GM13976 (cell line): Measurements from ENCODE around the gene SHROOM4.

Experiments
- DNase-seq: peaks from one replicate; pipeline ENCODE4 v3.0.0; 2012; ENCODE audit warnings: low spot score
- in situ Hi-C: fragments of 300-500 bp; cut with MboI; formaldehyde crosslinking; loops from one replicate; pipeline ENCODE4 v1.12.0; 2022; ENCODE audit warnings: low sequenced_read_pairs, mixed read lengths, inconsistent platforms; ENCODE audit not compliant: unreplicated experiment
- TF ChIP-seq, protein P1 (sequence below): IDR thresholded peaks from 2 replicates; pipeline ENCODE4 v1.5.1; 2012; ENCODE audit warnings: borderline replicate concordance, mild to moderate bottlenecking; ENCODE audit not compliant: insufficient read depth; ENCODE audit errors: extremely low read depth, missing control alignments, control extremely low read depth

Gene SHROOM4

DNA sequence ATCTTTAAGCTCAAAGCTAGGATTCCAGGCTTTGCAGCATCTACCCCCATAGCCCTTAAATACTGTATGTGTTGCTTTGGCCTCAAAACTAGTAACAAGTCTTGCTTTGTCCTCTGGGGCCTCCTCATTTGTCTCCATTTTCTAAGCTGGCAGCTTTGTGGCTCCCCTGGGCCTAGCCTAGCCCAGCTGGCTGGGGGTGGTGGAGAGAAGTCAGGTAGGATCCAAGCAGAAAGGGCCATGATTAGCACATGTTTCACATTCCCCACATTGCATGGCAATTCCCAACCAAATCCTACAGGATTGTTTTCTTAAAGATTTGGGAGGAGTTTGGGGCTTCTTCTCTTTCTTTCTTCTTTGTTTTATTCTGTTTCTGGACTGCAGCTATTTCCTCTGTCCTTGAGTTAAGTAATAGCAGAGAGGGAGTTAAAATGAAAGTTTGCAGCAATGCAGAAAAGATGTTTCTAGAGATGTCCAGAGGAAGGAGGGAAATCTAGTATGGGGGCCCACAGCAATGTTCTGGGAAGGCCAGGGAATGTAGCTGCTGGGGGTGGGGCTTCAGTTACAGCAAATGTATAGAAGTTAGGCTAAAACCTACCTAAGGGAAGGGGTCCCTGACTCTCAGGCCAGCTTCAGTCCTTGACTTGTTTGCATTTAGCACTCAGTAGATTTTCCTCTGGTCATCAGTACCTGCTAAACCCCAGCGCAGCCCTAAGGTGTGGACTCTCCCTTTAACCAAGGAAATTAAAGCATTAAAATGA, 92.1 kb downstream of the SHROOM4 start:
- in situ Hi-C loops = no loop called here
- no peak for DNase-seq
- TF ChIP-seq, protein P1, sequence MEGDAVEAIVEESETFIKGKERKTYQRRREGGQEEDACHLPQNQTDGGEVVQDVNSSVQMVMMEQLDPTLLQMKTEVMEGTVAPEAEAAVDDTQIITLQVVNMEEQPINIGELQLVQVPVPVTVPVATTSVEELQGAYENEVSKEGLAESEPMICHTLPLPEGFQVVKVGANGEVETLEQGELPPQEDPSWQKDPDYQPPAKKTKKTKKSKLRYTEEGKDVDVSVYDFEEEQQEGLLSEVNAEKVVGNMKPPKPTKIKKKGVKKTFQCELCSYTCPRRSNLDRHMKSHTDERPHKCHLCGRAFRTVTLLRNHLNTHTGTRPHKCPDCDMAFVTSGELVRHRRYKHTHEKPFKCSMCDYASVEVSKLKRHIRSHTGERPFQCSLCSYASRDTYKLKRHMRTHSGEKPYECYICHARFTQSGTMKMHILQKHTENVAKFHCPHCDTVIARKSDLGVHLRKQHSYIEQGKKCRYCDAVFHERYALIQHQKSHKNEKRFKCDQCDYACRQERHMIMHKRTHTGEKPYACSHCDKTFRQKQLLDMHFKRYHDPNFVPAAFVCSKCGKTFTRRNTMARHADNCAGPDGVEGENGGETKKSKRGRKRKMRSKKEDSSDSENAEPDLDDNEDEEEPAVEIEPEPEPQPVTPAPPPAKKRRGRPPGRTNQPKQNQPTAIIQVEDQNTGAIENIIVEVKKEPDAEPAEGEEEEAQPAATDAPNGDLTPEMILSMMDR = no peak

DNA sequence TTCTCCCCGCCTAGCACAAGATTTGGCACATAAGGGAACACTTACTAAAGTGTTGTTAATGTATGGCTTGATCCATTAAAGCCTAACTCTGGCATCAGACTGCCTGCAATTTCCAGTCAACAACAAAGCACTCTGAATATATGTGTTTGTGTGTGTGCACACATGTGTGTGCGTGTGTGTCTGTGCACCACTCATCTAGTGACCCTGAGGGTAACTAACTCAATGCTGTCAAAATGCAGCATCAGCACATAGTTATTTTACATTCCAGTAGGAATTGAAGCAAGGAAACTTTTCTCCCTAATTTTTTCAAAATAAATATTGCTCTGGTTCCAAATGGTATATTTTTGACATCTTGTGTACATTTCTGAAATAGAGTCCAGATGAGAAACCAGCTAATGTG, 94.4 kb downstream of the SHROOM4 start:
- in situ Hi-C loops = no loop called here
- TF ChIP-seq, protein P1 = no peak
- no peak for DNase-seq

DNA sequence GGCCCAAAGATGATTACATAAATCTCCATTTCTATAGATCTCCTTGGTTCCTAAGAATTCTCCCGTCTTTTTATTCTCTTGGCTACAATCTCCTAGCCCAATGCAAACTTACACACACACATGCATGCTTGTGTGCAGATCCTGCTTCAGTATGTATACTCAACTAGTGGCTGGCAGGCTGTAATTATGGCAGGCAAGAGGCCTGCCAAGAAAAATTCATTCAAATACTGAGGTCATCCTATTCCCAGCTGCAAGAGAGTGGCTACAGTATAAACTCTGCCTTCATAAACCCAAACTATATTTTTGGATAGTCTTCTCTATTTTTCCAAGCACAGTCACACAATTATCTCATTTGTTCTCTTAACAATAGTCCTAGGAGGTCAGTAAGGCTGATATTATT, 95.2 kb downstream of the SHROOM4 start:
- DNase-seq = no peak
- TF ChIP-seq, protein P1 = no peak

DNA sequence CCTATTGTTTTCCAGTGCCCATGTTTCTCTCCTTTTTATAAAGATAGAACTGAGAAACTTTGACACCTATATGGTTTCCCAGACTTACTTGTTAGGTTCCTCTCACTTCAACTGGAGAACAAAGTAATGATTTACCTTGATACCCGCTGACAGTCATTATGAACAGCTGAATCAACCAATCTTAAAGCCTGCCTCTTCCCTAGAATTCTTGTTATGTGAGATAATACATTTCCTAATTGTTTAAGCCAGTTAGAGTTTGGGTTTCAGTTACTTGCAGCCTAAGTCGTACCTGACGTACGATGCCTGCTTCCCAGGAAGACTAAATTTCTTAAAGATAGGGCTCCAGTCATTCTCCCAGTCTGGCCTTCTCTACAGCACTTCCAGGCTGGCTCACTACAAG, 97.3 kb downstream of the SHROOM4 start:
- no peak for DNase-seq
- TF ChIP-seq, protein P1 = no peak
- in situ Hi-C loops = no loop called here

More for the DNA sequence above, 95.2 kb downstream of the SHROOM4 start:
- in situ Hi-C loops = no loop called here

DNA sequence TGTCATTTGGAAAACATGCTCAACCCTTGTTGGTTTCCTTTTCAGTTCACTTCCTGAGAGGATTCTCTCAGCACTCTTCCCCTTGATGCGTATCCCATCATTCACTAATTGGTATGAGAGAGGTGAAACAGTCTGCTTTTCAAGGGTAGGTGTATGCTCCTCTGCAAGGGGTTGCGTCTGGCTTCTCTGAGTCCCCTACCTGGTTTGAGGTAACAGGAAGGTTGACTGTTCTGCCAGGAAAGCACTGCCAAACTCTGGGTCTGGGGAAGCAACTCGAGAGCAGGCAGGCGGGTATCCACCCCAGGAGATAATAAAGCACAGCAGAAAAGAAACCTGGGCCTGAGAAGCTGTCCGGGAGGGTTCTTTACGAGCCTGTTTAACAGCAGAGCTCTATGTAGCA, 101.2 kb downstream of the SHROOM4 start:
- no peak for DNase-seq
- in situ Hi-C loops = no loop called here
- TF ChIP-seq, protein P1 = no peak

DNA sequence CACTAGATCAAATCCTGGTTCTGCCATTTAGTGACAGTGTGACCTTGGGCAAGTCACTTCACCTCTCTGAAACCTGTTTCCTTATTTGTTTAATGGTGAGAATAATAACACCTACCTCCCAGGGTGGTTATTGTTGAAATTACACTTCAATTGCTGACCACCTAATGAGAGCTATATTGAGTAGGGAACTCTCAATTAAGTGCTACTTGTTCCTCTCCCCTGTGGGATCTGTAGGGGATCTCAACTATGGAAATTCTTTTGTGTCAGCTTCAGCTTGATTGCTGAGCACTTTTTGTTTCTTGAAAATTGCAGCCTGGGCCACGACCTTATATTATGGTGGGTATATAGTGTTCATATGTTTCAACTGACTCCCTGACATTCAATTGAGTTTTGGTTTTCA, 102.1 kb downstream of the SHROOM4 start:
- no peak for DNase-seq
- in situ Hi-C loops = no loop called here
- TF ChIP-seq, protein P1 = no peak
